Calu3 (cell line): ENCODE data around the gene DLGAP1. TPM values are rescaled to one million over a fixed set of nuclear protein-coding genes. Genes with fewer than 3 reads are reported as not detected.

ENCODE experiments used
- BruUV-seq: library from RNA; stranded (reverse); fragments of 400-500 nt; replicated peaks from 2 replicates; lab custom pipeline; 2021; lab: Mats Ljungman, UMichigan
- CTCF ChIA-PET: fragments of 300-600 bp; sonication (Branson Sonifier 250); formaldehyde crosslinking; loops from one replicate; lab custom pipeline; 2022; ENCODE audit warnings: antibody characterized with exemption; lab: Charles Lee
- DNase-seq: peaks from one replicate; pipeline ENCODE4 v3.0.0; 2022
- H3K27ac Mint-ChIP-seq: one replicate; pipeline ENCODE4 v1.8.0; 2022; ENCODE audit warnings: mixed read lengths; ENCODE audit not compliant: unreplicated experiment
- H3K27me3 Mint-ChIP-seq: one replicate; pipeline ENCODE4 v1.8.0; 2022; ENCODE audit warnings: mixed read lengths; ENCODE audit not compliant: unreplicated experiment
- H3K36me3 Mint-ChIP-seq: one replicate; pipeline ENCODE4 v1.8.0; 2022; ENCODE audit warnings: mild to moderate bottlenecking, moderate library complexity, mixed read lengths; ENCODE audit not compliant: insufficient read depth, unreplicated experiment
- H3K4me1 Mint-ChIP-seq: one replicate; pipeline ENCODE4 v1.8.0; 2022; ENCODE audit warnings: mild to moderate bottlenecking, low read depth, mixed read lengths; ENCODE audit not compliant: unreplicated experiment
- H3K4me3 Mint-ChIP-seq: one replicate; pipeline ENCODE4 v1.8.0; 2022; ENCODE audit warnings: mild to moderate bottlenecking, low read depth, moderate library complexity, mixed read lengths; ENCODE audit not compliant: unreplicated experiment
- H3K9me3 Mint-ChIP-seq: one replicate; pipeline ENCODE4 v1.8.0; 2022; ENCODE audit warnings: low read depth, mixed read lengths; ENCODE audit not compliant: unreplicated experiment
- CTCF ChIP-seq: fragments of 200-600 bp; IDR thresholded peaks from one replicate; pipeline ENCODE4 v1.8.0; 2022; ENCODE audit warnings: antibody characterized with exemption; ENCODE audit not compliant: unreplicated experiment
- intact Hi-C: fragments of 100-400 bp; cut with micrococcal nuclease; formaldehyde crosslinking; loops from one replicate; pipeline ENCODE4 v1.10.0; 2022; ENCODE audit not compliant: unreplicated experiment
- total RNA-seq: library from RNA; stranded (reverse); gene quantifications from 2 replicates; pipeline ENCODE4 v1.2.3, GENCODE V29; 2022

The DLGAP1 gene
- total RNA-seq, 1 experiment from 2014 or later: 9.0 TPM

GRCh38 chr18:3875961-3876360 lies 579.1 kb downstream of the DLGAP1 start:
- CTCF ChIA-PET: interaction anchor here (0.9 to 1.8 kb wide), 2 partner anchors 14 to 120 kb away, joined by 3 to 7 read pairs; no protein-coding TSS in a partner anchor
- Mint-ChIP-seq H3K36me3 (no peaks in the 10 kb centered on the region), H3K9me3 (no peaks in the 10 kb centered on the region), H3K27ac (no peak overlapping the region), H3K4me3 (no peak overlapping the region), H3K4me1 (peaks cover 28% of the 10 kb centered on the region), H3K27me3 (no peaks in the 10 kb centered on the region)
- no peak for TF ChIP-seq CTCF
- intact Hi-C loops: no loop called here
- BruUV-seq: no TSS peak
- DNase-seq: no peak

DNA sequence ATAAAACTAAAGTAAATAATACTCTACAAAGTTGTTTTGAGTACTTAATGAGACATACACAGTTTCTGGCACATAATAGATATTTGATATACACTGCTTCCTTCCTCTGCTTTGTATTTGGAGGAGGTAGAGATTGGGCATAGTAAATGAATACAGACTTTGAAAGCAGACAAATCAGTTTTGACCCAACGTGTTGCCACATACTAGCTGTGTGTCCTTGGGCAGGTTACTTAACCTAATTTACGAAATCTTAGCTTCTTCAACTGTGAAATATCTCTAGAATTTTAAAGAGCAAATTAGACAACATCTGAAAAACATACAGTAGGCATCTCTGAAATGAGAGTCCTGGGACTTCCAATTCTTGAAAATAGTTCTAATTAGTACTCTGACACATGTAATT lies 579.7 kb downstream of the DLGAP1 start:
- intact Hi-C loops: no loop called here
- no peak for TF ChIP-seq CTCF
- CTCF ChIA-PET: interaction anchor here (0.9 kb wide), 1 partner anchor 14 kb away, joined by 3 read pairs; no protein-coding TSS in a partner anchor
- Mint-ChIP-seq H3K9me3 (no peaks in the 10 kb centered on the region), H3K4me3 (no peak overlapping the region), H3K4me1 (peaks cover 28% of the 10 kb centered on the region), H3K36me3 (no peaks in the 10 kb centered on the region), H3K27ac (no peak overlapping the region), H3K27me3 (no peaks in the 10 kb centered on the region)
- no peak for DNase-seq
- BruUV-seq: no TSS peak

DNA sequence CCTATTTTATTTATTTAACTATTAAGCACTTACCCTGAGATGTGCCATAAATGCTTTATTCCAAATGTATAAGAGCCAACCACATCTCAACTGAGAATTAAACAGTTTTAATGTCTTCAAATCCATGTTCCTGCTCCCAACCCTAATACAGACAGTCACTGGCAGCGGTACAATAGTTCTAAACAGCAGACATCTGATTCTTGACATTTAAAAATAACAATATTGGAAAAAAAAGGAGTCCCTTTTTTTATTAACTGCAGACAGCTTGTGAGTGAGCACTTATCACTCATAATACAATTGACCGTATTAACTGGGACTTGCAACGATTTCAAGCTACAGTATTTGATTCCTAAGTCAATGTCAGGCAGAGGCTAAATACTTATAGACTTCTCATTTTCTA lies 580.5 kb downstream of the DLGAP1 start:
- Mint-ChIP-seq H3K27ac (no peak overlapping the region), H3K36me3 (no peaks in the 10 kb centered on the region), H3K9me3 (no peaks in the 10 kb centered on the region), H3K4me3 (no peak overlapping the region), H3K4me1 (peaks cover 28% of the 10 kb centered on the region), H3K27me3 (no peaks in the 10 kb centered on the region)
- BruUV-seq: no TSS peak
- no peak for TF ChIP-seq CTCF
- DNase-seq: no peak
- intact Hi-C loops: loop anchor here (5.0 kb wide), 1 partner anchor 592 kb away; no protein-coding TSS in a partner anchor
- CTCF ChIA-PET: no interaction called here

DNA sequence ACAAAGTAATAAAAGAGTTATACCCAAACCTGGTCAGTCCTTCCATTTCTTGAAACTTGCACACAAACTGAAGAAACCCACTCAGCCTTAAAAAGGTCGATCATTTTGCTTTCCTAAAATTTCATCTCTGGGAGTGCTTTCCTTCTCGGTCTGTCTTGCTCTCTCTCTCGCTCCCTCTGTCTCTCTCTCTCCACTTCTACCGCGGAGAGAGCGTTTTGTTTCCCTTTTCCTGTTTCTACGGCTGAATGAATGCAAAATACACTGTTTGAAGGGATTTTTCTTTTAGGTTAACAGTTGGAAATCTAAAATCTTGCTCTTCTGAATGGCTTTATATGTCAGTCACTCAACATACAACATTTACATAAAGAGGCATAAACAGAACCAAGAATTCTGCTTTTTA lies 581.0 kb downstream of the DLGAP1 start:
- no TSS peak for BruUV-seq
- CTCF ChIA-PET: no interaction called here
- H3K27me3 Mint-ChIP-seq: no peaks in the 10 kb centered on the region
- DNase-seq: no peak
- no peak for TF ChIP-seq CTCF
- intact Hi-C loops: loop anchor here (5.0 kb wide), 1 partner anchor 592 kb away; no protein-coding TSS in a partner anchor
- H3K27ac Mint-ChIP-seq: no peak overlapping the region
- H3K4me3 Mint-ChIP-seq: no peak overlapping the region
- H3K9me3 Mint-ChIP-seq: no peaks in the 10 kb centered on the region
- no peaks in the 10 kb centered on the region for H3K36me3 Mint-ChIP-seq
- H3K4me1 Mint-ChIP-seq: peaks cover 28% of the 10 kb centered on the region
